RWPE1 (cell line): ENCODE data around the gene LRRC27.
A peak's percentile ranks its signal among the peaks of the same experiment; 100 is the strongest.

ENCODE experiments used
- CTCF ChIA-PET: fragments of 350-600 bp; sonication (Branson Sonifier 250); formaldehyde crosslinking; extraction: SDS; loops from one replicate; lab custom pipeline; 2021; lab: Yijun Ruan, JAX
- POLR2A ChIA-PET: fragments of 400-600 bp; formaldehyde crosslinking; extraction: SDS; loops from one replicate; lab custom pipeline; 2020; ENCODE audit warnings: antibody characterized with exemption; ENCODE audit not compliant: low non-redundant PET; lab: Yijun Ruan, JAX
- DNase-seq: peaks from one replicate; pipeline ENCODE4 v3.0.0; 2012; ENCODE audit warnings: low spot score
- H3K27ac ChIP-seq: fragments of 450-650 bp; 2 replicates; pipeline ENCODE4 v1.5.1; 2017
- CTCF ChIP-seq: fragments of 450-650 bp; conservative IDR thresholded peaks from 2 replicates; pipeline ENCODE4 v1.5.1; 2017; ENCODE audit warnings: low read depth, mild to moderate bottlenecking

The LRRC27 gene

GRCh38 chr10:132427006-132427771, 95.2 kb downstream of the LRRC27 start:
- CTCF ChIA-PET = no interaction called here
- POLR2A ChIA-PET = no interaction called here

GRCh38 chr10:132427939-132428367, 96.0 kb downstream of the LRRC27 start:
- H3K27ac ChIP-seq = no peak overlapping the region
- POLR2A ChIA-PET = no interaction called here
- no peak for DNase-seq
- TF ChIP-seq CTCF = no peak
- CTCF ChIA-PET = no interaction called here

More at GRCh38 chr10:132427006-132427771, 95.2 kb downstream of the LRRC27 start:
- TF ChIP-seq CTCF = no peak
- no peak overlapping the region for H3K27ac ChIP-seq
- DNase-seq = no peak

- ChIA-PET POLR2A (no interaction called here), CTCF (interaction anchor here (1.0 to 1.5 kb wide), 2 partner anchors 15 to 18 kb away, joined by 3 to 6 read pairs; no protein-coding TSS in a partner anchor)
- peak overlapping the region; percentile 53; the same call in 1 of the 2 replicates for H3K27ac ChIP-seq
- no peak for DNase-seq
- no peak for TF ChIP-seq CTCF
These were observed 96.5 kb downstream of the LRRC27 start for GRCh38 chr10:132428486-132428995.
